ENCODE data around the gene CRKL.
A peak's percentile ranks its signal among the peaks of the same experiment; 100 is the strongest.

The CRKL gene

DNA sequence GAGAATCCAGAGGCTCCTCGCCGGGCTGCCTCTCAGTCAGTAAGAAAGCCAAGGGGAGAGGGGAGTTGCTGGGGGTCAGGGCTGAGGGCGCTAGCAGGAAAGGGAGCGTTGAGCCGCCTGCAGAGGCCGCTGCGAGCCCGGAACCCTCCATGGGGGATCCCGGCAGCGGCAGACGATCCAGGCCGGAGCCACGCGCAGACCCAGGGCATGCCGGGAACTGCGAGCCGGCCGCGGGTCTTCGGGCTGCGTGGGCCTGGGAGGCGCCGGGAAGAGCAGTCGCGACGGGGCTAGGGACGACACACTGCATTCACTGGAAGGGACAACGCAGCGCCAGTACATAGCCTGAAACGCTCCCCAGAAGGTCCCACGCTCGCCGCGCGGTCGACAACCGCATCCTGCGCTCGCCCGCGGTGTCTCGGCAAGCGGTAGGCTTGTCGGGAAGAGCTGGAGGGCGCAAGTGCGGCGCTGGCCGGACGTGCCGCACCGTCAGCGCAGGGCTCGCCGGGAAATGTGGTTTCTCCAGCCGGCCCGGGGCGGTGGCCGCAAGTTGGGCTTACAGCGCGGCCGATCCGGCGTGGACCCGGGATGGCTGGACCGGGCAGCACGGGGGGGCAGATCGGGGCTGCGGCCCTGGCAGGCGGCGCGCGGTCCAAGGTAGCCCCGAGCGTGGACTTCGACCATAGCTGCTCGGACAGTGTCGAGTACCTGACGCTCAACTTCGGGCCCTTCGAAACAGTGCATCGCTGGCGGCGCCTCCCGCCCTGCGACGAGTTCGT lies 64.8 kb downstream of the CRKL start, which contains the start of gene LZTR1:
LZTR1 (plus strand) TSS at position 511 of the 776 bp plus-strand sequence; CDS start at position 586, 75 bp downstream.
- peak; percentile 59 for DNase-seq (ENCODE audit: extremely low read depth, low read depth)
- TF ChIP-seq, protein P1, sequence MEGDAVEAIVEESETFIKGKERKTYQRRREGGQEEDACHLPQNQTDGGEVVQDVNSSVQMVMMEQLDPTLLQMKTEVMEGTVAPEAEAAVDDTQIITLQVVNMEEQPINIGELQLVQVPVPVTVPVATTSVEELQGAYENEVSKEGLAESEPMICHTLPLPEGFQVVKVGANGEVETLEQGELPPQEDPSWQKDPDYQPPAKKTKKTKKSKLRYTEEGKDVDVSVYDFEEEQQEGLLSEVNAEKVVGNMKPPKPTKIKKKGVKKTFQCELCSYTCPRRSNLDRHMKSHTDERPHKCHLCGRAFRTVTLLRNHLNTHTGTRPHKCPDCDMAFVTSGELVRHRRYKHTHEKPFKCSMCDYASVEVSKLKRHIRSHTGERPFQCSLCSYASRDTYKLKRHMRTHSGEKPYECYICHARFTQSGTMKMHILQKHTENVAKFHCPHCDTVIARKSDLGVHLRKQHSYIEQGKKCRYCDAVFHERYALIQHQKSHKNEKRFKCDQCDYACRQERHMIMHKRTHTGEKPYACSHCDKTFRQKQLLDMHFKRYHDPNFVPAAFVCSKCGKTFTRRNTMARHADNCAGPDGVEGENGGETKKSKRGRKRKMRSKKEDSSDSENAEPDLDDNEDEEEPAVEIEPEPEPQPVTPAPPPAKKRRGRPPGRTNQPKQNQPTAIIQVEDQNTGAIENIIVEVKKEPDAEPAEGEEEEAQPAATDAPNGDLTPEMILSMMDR (IDR thresholded peaks at IDR 0.05; ENCODE audit: low read depth, low read length): peak; percentile 46

DNA sequence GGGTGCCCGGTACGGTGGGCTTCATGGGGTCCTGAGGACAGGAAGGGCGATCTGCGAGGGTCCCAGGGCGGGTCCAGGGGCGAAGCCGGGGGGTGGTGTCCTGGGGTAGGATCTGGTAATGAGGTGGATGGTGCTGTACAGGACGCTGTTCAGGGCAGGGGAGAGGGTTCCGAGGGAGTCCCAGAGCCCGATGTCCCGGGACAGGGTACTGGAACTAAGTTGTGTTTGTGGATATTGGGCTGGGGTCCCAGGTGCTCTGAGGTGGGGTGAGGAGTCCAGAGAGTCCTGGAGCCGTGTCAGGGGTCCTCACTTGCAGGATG lies 65.3 kb downstream of the CRKL start:
- TF ChIP-seq, protein P1 (IDR thresholded peaks at IDR 0.05; ENCODE audit: low read depth, low read length): no peak
- DNase-seq (ENCODE audit: extremely low read depth, low read depth): no peak

DNA sequence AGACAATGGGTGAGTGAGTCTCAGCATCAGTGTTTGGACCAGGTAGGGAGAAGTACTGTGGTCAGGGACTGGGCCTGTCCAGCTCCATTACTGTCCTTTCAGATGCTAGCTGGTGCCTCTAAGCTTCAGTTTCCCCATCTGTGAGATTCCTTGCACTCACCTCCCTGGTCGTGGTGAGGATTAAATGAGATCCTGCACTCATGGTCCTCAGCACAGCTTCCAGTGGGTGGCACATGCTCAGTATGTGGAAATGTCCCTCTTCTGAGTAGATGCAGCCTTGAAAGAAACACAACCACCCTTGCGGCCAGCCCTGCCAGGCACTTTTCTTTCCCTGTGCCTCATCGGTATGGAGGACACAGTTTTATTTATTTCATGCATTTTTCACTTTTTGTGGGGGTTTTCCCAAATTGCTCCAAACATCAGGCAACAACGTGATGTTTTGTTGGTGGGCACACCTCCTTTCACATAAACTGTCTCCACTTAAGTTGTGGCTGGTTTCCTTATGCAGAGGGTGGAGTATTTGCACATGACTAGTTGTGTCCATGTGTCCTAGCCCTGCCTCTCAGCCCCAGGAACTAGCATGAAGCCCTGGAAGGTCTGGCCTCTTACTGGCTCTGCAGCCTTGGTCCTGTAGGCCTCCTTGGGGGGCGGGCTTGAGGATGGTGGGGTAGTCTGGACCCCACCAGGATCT lies 66.0 kb downstream of the CRKL start:
- no peak for DNase-seq (ENCODE audit: extremely low read depth, low read depth)
- TF ChIP-seq, protein P1 (IDR thresholded peaks at IDR 0.05; ENCODE audit: low read depth, low read length): no peak

DNA sequence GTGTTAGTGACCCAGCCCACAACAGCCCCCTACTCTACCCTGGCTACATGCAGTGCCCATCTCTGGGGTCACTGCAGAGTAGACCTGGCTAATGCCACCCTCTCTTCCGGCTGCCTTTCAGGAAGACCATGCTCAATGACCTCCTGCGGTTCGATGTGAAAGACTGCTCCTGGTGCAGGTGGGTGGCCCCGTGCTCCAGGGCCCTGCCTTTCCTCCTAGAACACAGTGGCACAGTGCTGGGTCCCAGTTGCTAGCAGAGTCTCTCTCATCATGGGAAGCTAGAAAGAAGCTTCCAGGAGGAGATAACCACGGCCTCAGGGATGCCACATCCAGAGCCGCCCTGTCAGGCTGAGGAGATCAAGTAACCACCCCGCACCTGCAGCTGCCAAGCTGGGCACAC lies 68.5 kb downstream of the CRKL start:
- no peak for DNase-seq (ENCODE audit: extremely low read depth, low read depth)

DNA sequence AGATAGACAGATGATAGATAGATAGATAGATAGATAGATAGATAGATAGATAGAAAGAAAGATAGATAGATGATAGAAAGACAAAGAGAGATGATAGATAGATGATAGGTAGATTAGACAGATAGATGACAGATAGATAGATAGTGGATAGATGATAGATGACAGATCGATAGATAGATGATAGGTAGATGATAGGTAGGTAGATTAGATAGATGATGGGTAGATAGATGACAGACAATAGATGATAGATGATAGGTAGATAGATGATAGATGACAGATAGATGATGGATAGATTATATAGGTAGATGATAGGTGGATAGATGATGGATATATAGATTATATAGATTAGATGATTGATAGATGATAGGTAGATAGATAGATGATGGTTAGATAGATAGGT lies 69.2 kb downstream of the CRKL start:
- TF ChIP-seq, protein P1 (IDR thresholded peaks at IDR 0.05; ENCODE audit: low read depth, low read length): no peak
- no peak for DNase-seq (ENCODE audit: extremely low read depth, low read depth)

More for the DNA sequence above, 68.5 kb downstream of the CRKL start:
- TF ChIP-seq, protein P1 (IDR thresholded peaks at IDR 0.05; ENCODE audit: low read depth, low read length): no peak

DNA sequence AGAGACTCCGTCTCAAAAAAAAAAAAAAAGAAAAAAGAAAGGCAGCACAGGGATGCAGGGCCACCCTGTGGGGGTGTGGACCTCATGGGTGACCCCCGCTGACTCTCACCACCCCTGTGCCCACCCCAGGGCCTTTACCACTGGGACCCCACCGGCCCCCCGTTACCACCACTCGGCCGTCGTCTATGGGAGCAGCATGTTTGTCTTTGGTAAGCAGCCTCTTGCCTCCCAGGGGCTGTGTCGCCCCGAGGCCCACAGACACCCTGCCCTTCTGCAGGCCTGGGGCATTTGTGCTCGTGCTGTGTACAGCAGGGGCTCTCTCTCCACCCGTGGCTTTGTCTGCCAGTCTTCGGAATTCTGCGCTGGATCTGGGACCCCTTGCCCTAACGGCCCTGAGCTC lies 70.2 kb downstream of the CRKL start:
- TF ChIP-seq, protein P1 (IDR thresholded peaks at IDR 0.05; ENCODE audit: low read depth, low read length): no peak
- DNase-seq (ENCODE audit: extremely low read depth, low read depth): no peak

All from AG09319 (cell line).